ENCODE measurements around the gene MAP7D2. TPM values are rescaled to one million over a fixed set of nuclear protein-coding genes. Genes with fewer than 3 reads are reported as not detected.

Gene MAP7D2
- total and polyA plus RNA-seq, 4 donors = 0.16 to 1.5 (median 0.42) TPM

- no peak for TF ChIP-seq MAX (IDR thresholded peaks at IDR 0.05)
Measured at GRCh38 chrX:20015945-20016615, 100.6 kb downstream of the MAP7D2 start (continued).

GRCh38 chrX:20015422-20015821, 101.3 kb downstream of the MAP7D2 start:
- Histone ChIP-seq H3K4me3 (ENCODE audit: low read depth in 1 of 3, low read length in 3 of 3) (peak overlapping the region in 1 of 3 donors; percentile 0), H3K36me3 (ENCODE audit: control insufficient read depth in 4 of 4, insufficient read depth in 3 of 4, low read depth in 1 of 4, low read length in 3 of 4) (no peaks in the 10 kb centered on the region), H3K9ac (ENCODE audit: low read depth in 1 of 2, low read length in 2 of 2) (no peak overlapping the region), H3K4me1 (ENCODE audit: control insufficient read depth in 4 of 4, insufficient read depth in 4 of 4, low read length in 3 of 4) (no peaks in the 10 kb centered on the region), H3K9me3 (ENCODE audit: control insufficient read depth in 4 of 4, low read length in 3 of 4) (peaks cover 0 to 18% (median 9%) of the 10 kb centered on the region in 4 donors), H3K27ac (ENCODE audit: low read depth in 1 of 2, low read length in 2 of 2) (no peak overlapping the region), H3K27me3 (ENCODE audit: control insufficient read depth in 4 of 4, insufficient read depth in 4 of 4, low read length in 3 of 4) (peaks cover 0 to 2% (median 0%) of the 10 kb centered on the region in 4 donors)
- no peak for DNase-seq (ENCODE audit: low spot score)
- WGBS = 61% methylated on average over 1 of the region's 1 CpG
- no peak for TF ChIP-seq ZBTB33 (IDR thresholded peaks at IDR 0.05)
- TF ChIP-seq JUND (IDR thresholded peaks at IDR 0.05) = no peak
- TF ChIP-seq RAD21 (IDR thresholded peaks at IDR 0.05) = no peak
- no peak for TF ChIP-seq ATF3 (IDR thresholded peaks at IDR 0.05)
- no peak for TF ChIP-seq CTCF (IDR thresholded peaks at IDR 0.05; ENCODE audit: low read depth, low read length, missing input control)
- TF ChIP-seq REST (IDR thresholded peaks at IDR 0.05) = no peak
- TF ChIP-seq NR2F2 (IDR thresholded peaks at IDR 0.05) = no peak
- TF ChIP-seq GABPA (IDR thresholded peaks at IDR 0.05 in 1 of 2, conservative IDR thresholded peaks at IDR 0.05 in 1 of 2) = no peak
- no peak for TF ChIP-seq HNF4A (conservative IDR thresholded peaks at IDR 0.05)
- no peak for TF ChIP-seq FOXA1 (IDR thresholded peaks at IDR 0.05)
- TF ChIP-seq SP1 (IDR thresholded peaks at IDR 0.05) = no peak
- TF ChIP-seq EGR1 (IDR thresholded peaks at IDR 0.05; ENCODE audit: low read depth in 2 of 2) = no peak
- TF ChIP-seq YY1 (IDR thresholded peaks at IDR 0.05) = no peak
- no peak for TF ChIP-seq TAF1 (conservative IDR thresholded peaks at IDR 0.05)
- TF ChIP-seq MAX (IDR thresholded peaks at IDR 0.05) = no peak
- no peak for TF ChIP-seq FOXA2 (IDR thresholded peaks at IDR 0.05)
- no peak for TF ChIP-seq RXRA (IDR thresholded peaks at IDR 0.05)
- no peak for TF ChIP-seq HNF4G (IDR thresholded peaks at IDR 0.05)
